ENCODE results near the gene MRPS11.

Gene MRPS11

DNA sequence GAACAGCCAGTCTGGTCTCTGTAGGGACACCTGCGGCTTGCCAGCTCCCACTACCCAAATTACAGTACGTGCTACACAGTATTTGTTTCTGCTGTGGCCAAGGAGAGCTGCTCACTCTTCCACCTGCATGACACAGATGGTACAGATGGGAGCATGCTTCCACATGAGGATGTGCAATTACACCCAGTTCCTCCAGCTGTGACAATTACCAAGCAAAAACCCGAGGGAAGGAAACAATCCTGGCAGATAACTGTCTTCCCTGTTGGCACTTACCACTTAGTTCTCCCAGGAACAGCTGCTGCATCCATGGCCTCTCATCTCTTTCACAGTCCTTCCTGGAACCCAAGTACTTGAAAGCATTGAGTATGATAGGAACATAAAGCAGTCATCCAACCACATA, 44.6 kb downstream of the MRPS11 start:
- H3K4me2 ChIP-seq (ENCODE audit: low read depth, low read length): no peak overlapping the region
- peaks cover 16% of the 10 kb centered on the region for H3F3A ChIP-seq (ENCODE audit: insufficient read depth, low read length)
- no peak overlapping the region for H2AFZ ChIP-seq (ENCODE audit: low read length)
- H3K9me3 ChIP-seq (replicated peaks; ENCODE audit: insufficient read depth, low read length): no peaks in the 10 kb centered on the region
- H3K36me3 ChIP-seq (replicated peaks; ENCODE audit: insufficient read depth, low read length): no peaks in the 10 kb centered on the region; the same call in 1 of the 2 replicates
- H3K79me2 ChIP-seq (ENCODE audit: low read length): no peaks in the 10 kb centered on the region
- H3K4me3 ChIP-seq (ENCODE audit: low read length): no peak overlapping the region
- H3K9me2 ChIP-seq (replicated peaks; ENCODE audit: insufficient read depth, low read length): no peaks in the 10 kb centered on the region
- peaks cover 24% of the 10 kb centered on the region for H3K4me1 ChIP-seq (ENCODE audit: low read length)
- no peak overlapping the region for H3K9ac ChIP-seq (ENCODE audit: low read length)
- no peaks in the 10 kb centered on the region for H3K27me3 ChIP-seq (replicated peaks; ENCODE audit: insufficient read depth, low read length)
- H3K27ac ChIP-seq (ENCODE audit: low read length): no peak overlapping the region
- DNase-seq: no peak
- TF ChIP-seq, protein P1, sequence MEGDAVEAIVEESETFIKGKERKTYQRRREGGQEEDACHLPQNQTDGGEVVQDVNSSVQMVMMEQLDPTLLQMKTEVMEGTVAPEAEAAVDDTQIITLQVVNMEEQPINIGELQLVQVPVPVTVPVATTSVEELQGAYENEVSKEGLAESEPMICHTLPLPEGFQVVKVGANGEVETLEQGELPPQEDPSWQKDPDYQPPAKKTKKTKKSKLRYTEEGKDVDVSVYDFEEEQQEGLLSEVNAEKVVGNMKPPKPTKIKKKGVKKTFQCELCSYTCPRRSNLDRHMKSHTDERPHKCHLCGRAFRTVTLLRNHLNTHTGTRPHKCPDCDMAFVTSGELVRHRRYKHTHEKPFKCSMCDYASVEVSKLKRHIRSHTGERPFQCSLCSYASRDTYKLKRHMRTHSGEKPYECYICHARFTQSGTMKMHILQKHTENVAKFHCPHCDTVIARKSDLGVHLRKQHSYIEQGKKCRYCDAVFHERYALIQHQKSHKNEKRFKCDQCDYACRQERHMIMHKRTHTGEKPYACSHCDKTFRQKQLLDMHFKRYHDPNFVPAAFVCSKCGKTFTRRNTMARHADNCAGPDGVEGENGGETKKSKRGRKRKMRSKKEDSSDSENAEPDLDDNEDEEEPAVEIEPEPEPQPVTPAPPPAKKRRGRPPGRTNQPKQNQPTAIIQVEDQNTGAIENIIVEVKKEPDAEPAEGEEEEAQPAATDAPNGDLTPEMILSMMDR (IDR thresholded peaks at IDR 0.05; ENCODE audit: low read length): no peak
- TF ChIP-seq EZH2phosphoT487 (IDR thresholded peaks at IDR 0.05; ENCODE audit: low read length) (no peak), EZH2 (optimal IDR thresholded peaks at IDR 0.05; ENCODE audit: low read depth, low read length) (no peak)
- H4K20me1 ChIP-seq (ENCODE audit: insufficient read depth, low read length): no peaks in the 10 kb centered on the region

DNA sequence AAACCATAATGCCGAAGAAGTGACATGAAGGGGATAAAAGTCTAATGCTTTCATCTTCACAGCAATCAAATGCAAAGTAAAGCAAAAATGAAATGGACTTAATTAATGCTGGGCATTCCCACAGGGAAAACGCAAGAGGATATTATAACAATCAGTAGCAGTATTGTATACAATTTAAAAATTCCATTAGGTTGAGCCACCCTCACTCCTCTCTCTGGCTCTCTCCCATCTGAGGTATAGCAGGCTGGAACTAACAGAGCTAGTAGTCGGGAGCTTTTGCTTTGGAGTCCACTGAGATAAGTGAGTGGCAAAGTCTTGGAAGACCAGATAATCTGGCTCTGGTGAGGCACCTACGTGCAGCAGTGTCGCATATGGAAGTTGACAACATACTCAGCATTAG, 45.1 kb downstream of the MRPS11 start:
- peaks cover 16% of the 10 kb centered on the region for H3F3A ChIP-seq (ENCODE audit: insufficient read depth, low read length)
- TF ChIP-seq, protein P1 (IDR thresholded peaks at IDR 0.05; ENCODE audit: low read length): no peak
- TF ChIP-seq EZH2 (optimal IDR thresholded peaks at IDR 0.05; ENCODE audit: low read depth, low read length) (no peak), EZH2phosphoT487 (IDR thresholded peaks at IDR 0.05; ENCODE audit: low read length) (no peak)
- H3K79me2 ChIP-seq (ENCODE audit: low read length): no peaks in the 10 kb centered on the region
- no peaks in the 10 kb centered on the region for H3K9me2 ChIP-seq (replicated peaks; ENCODE audit: insufficient read depth, low read length)
- no peak for DNase-seq
- H3K36me3 ChIP-seq (replicated peaks; ENCODE audit: insufficient read depth, low read length): no peaks in the 10 kb centered on the region; the same call in 1 of the 2 replicates
- H3K27me3 ChIP-seq (replicated peaks; ENCODE audit: insufficient read depth, low read length): no peaks in the 10 kb centered on the region
- peaks cover 24% of the 10 kb centered on the region for H3K4me1 ChIP-seq (ENCODE audit: low read length)
- no peak overlapping the region for H3K4me3 ChIP-seq (ENCODE audit: low read length)
- no peaks in the 10 kb centered on the region for H3K9me3 ChIP-seq (replicated peaks; ENCODE audit: insufficient read depth, low read length)
- no peak overlapping the region for H3K4me2 ChIP-seq (ENCODE audit: low read depth, low read length)
- H3K9ac ChIP-seq (ENCODE audit: low read length): no peak overlapping the region
- H4K20me1 ChIP-seq (ENCODE audit: insufficient read depth, low read length): no peaks in the 10 kb centered on the region
- H2AFZ ChIP-seq (ENCODE audit: low read length): no peak overlapping the region
- H3K27ac ChIP-seq (ENCODE audit: low read length): no peak overlapping the region

DNA sequence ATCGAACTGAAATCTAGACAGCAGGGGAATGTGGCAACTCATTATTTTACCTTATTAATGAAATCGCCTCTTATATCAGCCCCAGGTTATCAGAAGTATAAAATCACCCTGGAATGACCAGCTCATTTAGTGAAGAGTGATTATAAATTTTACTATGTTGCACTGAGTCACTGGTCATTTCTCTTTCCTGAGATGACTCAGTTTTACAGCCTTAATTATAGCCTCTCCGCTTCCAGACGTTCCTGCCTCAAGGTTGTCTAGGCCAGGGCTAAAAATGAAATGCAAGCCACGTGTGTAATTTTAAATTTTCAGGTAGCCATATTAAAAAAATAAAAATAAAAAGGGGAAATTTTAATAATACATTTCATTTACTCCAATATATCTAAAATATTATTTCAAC, 45.7 kb downstream of the MRPS11 start:
- DNase-seq: no peak
- Histone ChIP-seq H3K27me3 (replicated peaks; ENCODE audit: insufficient read depth, low read length) (no peaks in the 10 kb centered on the region), H3K4me2 (ENCODE audit: low read depth, low read length) (no peak overlapping the region), H3K4me3 (ENCODE audit: low read length) (no peak overlapping the region), H3K9me2 (replicated peaks; ENCODE audit: insufficient read depth, low read length) (no peaks in the 10 kb centered on the region), H3F3A (ENCODE audit: insufficient read depth, low read length) (peaks cover 16% of the 10 kb centered on the region), H3K36me3 (replicated peaks; ENCODE audit: insufficient read depth, low read length) (no peaks in the 10 kb centered on the region; the same call in 1 of the 2 replicates), H2AFZ (ENCODE audit: low read length) (no peak overlapping the region), H3K79me2 (ENCODE audit: low read length) (no peaks in the 10 kb centered on the region), H3K4me1 (ENCODE audit: low read length) (peaks cover 23% of the 10 kb centered on the region), H4K20me1 (ENCODE audit: insufficient read depth, low read length) (no peaks in the 10 kb centered on the region), H3K9me3 (replicated peaks; ENCODE audit: insufficient read depth, low read length) (no peaks in the 10 kb centered on the region), H3K9ac (ENCODE audit: low read length) (no peak overlapping the region), H3K27ac (ENCODE audit: low read length) (no peak overlapping the region)
- no peak for TF ChIP-seq EZH2phosphoT487 (IDR thresholded peaks at IDR 0.05; ENCODE audit: low read length)
- no peak for TF ChIP-seq EZH2 (optimal IDR thresholded peaks at IDR 0.05; ENCODE audit: low read depth, low read length)
- TF ChIP-seq, protein P1 (IDR thresholded peaks at IDR 0.05; ENCODE audit: low read length): no peak
